HCT116 (cell line): ENCODE data around the gene ZNRF3.

Experiments
- CEBPB ChIP-seq: IDR thresholded peaks from 2 replicates; pipeline ENCODE4 v1.6.1; 2012; ENCODE audit warnings: low read depth
- EGR1 ChIP-seq: IDR thresholded peaks from 2 replicates; pipeline ENCODE4 v1.6.1; 2012; ENCODE audit warnings: low read depth
- ELF1 ChIP-seq: IDR thresholded peaks from 2 replicates; pipeline ENCODE4 v1.6.1; 2012; ENCODE audit warnings: low read depth, borderline replicate concordance
- EZH2 ChIP-seq: fragments of 200-600 bp; sonication (generic); IDR thresholded peaks from 2 replicates; pipeline ENCODE4 v1.6.1; 2017; ENCODE audit warnings: antibody characterized with exemption, mixed run types
- EZH2phosphoT487 ChIP-seq: fragments of 200-600 bp; IDR thresholded peaks from 2 replicates; pipeline ENCODE4 v1.6.1; 2018; ENCODE audit warnings: antibody characterized with exemption, borderline replicate concordance
- FOSL1 ChIP-seq: IDR thresholded peaks from 2 replicates; pipeline ENCODE4 v1.6.1; 2012; ENCODE audit warnings: low read depth
- JUND ChIP-seq: IDR thresholded peaks from 2 replicates; pipeline ENCODE4 v1.6.1; 2012
- MAX ChIP-seq: IDR thresholded peaks from 2 replicates; pipeline ENCODE4 v1.6.1; 2012
- POLR2A ChIP-seq: IDR thresholded peaks from 2 replicates; pipeline ENCODE4 v1.7.0; 2011; ENCODE audit warnings: borderline replicate concordance; ENCODE audit not compliant: insufficient read depth, insufficient read length; ENCODE audit errors: extremely low read depth
- POLR2AphosphoS5 ChIP-seq: IDR thresholded peaks from 2 replicates; pipeline ENCODE4 v1.6.1; 2011; ENCODE audit warnings: mild to moderate bottlenecking, low read depth, low read length, moderate library complexity
- ZFX ChIP-seq: fragments of 450-650 bp; IDR thresholded peaks from 2 replicates; pipeline ENCODE4 v1.6.1; 2017
- TF ChIP-seq, protein P1 (sequence below), 3 experiments: fragments of 200-600 bp in 1 of 3; sonication (generic) in 1 of 3; IDR thresholded peaks in 2 of 3; conservative IDR thresholded peaks in 1 of 3; 2 replicates each; pipeline ENCODE4 v1.5.1; 2012 to 2017; ENCODE audit warnings: low read depth in 2 of 3, low read length in 2 of 3, antibody characterized with exemption in 1 of 3, borderline replicate concordance in 1 of 3, control low read depth in 1 of 3, mild to moderate bottlenecking in 1 of 3, mixed read lengths in 1 of 3, mixed run types in 1 of 3, moderate library complexity in 1 of 3; ENCODE audit not compliant: insufficient read depth in 1 of 3
- TF ChIP-seq, protein P2 (sequence below): IDR thresholded peaks from 2 replicates; pipeline ENCODE4 v1.6.1; 2011; ENCODE audit warnings: mild to moderate bottlenecking, low read length, moderate library complexity; ENCODE audit not compliant: insufficient replicate concordance; ENCODE audit errors: extremely low read depth
- TF ChIP-seq, protein P3 (sequence below): IDR thresholded peaks from 2 replicates; pipeline ENCODE4 v1.6.1; 2012; ENCODE audit warnings: low read depth

DNA sequence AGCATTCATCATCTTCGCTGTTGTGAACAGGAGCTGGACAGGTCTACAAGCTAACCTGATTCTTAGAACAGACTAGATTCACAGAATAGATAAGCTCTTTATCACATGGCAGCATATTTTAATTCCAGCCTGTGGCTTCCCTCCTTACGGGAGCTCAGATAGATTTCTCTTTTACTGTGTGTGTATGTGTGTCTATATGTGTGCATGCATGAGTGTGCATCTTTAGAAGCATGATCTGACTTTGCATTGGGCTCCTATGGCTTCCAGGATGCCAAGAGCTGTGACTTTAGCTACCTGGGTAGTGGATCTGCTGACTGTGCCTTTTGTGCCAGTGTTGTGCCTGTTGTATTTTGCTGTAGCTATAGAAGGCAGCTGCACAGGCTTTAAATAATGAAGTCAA lies 44.3 kb downstream of the ZNRF3 start:
- TF ChIP-seq, protein P1, sequence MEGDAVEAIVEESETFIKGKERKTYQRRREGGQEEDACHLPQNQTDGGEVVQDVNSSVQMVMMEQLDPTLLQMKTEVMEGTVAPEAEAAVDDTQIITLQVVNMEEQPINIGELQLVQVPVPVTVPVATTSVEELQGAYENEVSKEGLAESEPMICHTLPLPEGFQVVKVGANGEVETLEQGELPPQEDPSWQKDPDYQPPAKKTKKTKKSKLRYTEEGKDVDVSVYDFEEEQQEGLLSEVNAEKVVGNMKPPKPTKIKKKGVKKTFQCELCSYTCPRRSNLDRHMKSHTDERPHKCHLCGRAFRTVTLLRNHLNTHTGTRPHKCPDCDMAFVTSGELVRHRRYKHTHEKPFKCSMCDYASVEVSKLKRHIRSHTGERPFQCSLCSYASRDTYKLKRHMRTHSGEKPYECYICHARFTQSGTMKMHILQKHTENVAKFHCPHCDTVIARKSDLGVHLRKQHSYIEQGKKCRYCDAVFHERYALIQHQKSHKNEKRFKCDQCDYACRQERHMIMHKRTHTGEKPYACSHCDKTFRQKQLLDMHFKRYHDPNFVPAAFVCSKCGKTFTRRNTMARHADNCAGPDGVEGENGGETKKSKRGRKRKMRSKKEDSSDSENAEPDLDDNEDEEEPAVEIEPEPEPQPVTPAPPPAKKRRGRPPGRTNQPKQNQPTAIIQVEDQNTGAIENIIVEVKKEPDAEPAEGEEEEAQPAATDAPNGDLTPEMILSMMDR (IDR thresholded peaks at IDR 0.05 in 2 of 3, conservative IDR thresholded peaks at IDR 0.05 in 1 of 3; ENCODE audit: borderline replicate concordance in 1 of 3, insufficient read depth in 1 of 3, low read depth in 2 of 3, low read length in 2 of 3) = no peak
- TF ChIP-seq POLR2A = no peak
- no peak for TF ChIP-seq EZH2
- TF ChIP-seq POLR2AphosphoS5 = no peak
- TF ChIP-seq, protein P2, sequence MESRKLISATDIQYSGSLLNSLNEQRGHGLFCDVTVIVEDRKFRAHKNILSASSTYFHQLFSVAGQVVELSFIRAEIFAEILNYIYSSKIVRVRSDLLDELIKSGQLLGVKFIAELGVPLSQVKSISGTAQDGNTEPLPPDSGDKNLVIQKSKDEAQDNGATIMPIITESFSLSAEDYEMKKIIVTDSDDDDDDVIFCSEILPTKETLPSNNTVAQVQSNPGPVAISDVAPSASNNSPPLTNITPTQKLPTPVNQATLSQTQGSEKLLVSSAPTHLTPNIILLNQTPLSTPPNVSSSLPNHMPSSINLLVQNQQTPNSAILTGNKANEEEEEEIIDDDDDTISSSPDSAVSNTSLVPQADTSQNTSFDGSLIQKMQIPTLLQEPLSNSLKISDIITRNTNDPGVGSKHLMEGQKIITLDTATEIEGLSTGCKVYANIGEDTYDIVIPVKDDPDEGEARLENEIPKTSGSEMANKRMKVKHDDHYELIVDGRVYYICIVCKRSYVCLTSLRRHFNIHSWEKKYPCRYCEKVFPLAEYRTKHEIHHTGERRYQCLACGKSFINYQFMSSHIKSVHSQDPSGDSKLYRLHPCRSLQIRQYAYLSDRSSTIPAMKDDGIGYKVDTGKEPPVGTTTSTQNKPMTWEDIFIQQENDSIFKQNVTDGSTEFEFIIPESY = no peak
- no peak for TF ChIP-seq JUND
- TF ChIP-seq CEBPB = no peak
- no peak for TF ChIP-seq FOSL1
- TF ChIP-seq, protein P3, sequence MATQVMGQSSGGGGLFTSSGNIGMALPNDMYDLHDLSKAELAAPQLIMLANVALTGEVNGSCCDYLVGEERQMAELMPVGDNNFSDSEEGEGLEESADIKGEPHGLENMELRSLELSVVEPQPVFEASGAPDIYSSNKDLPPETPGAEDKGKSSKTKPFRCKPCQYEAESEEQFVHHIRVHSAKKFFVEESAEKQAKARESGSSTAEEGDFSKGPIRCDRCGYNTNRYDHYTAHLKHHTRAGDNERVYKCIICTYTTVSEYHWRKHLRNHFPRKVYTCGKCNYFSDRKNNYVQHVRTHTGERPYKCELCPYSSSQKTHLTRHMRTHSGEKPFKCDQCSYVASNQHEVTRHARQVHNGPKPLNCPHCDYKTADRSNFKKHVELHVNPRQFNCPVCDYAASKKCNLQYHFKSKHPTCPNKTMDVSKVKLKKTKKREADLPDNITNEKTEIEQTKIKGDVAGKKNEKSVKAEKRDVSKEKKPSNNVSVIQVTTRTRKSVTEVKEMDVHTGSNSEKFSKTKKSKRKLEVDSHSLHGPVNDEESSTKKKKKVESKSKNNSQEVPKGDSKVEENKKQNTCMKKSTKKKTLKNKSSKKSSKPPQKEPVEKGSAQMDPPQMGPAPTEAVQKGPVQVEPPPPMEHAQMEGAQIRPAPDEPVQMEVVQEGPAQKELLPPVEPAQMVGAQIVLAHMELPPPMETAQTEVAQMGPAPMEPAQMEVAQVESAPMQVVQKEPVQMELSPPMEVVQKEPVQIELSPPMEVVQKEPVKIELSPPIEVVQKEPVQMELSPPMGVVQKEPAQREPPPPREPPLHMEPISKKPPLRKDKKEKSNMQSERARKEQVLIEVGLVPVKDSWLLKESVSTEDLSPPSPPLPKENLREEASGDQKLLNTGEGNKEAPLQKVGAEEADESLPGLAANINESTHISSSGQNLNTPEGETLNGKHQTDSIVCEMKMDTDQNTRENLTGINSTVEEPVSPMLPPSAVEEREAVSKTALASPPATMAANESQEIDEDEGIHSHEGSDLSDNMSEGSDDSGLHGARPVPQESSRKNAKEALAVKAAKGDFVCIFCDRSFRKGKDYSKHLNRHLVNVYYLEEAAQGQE = no peak
- TF ChIP-seq MAX = no peak
- TF ChIP-seq EGR1 = no peak
- TF ChIP-seq EZH2phosphoT487 = no peak
- no peak for TF ChIP-seq ELF1
- no peak for TF ChIP-seq ZFX
